ENCODE data around the gene SPACA6. TPM values are rescaled to one million over a fixed set of nuclear protein-coding genes. Genes with fewer than 3 reads are reported as not detected.
A peak's percentile ranks its signal among the peaks of the same experiment; 100 is the strongest.

SPACA6 gene
- total and polyA plus RNA-seq, 9 of the 15 experiments (the other 6 are each of a cell fraction or from before 2014, with no cell fraction given) = 1.3 to 17.3 (median 6.2) TPM

DNA sequence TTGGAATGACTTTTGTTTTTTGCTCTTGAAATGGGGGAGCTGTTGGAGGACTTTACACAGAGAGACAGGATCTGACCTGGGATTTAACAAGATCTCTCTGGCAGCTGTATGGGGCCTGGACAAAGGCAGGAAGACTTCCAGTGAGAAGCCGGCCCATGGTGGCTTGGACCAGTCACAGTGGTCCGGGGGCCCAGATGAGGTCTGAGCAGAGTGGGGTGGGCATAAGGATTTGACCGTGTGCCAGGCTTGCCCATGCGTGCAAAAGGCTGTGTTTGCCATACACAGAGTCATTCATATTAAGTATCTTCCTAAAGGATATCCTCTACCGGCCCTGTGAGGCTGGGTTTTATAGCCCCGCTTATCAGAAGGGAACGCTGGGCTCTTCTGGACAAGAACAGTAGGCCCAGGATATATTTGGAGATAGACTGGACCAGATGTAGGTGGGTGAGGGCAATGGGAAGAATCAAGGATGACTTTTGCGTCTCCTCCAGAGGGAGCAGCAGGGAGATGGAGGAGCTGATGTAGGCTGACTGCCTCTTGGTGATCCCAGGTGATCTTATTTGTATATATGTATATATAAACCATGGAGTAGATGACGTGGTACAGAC is 4.1 kb downstream of the SPACA6 start (continued):
- TF ChIP-seq, protein P1, sequence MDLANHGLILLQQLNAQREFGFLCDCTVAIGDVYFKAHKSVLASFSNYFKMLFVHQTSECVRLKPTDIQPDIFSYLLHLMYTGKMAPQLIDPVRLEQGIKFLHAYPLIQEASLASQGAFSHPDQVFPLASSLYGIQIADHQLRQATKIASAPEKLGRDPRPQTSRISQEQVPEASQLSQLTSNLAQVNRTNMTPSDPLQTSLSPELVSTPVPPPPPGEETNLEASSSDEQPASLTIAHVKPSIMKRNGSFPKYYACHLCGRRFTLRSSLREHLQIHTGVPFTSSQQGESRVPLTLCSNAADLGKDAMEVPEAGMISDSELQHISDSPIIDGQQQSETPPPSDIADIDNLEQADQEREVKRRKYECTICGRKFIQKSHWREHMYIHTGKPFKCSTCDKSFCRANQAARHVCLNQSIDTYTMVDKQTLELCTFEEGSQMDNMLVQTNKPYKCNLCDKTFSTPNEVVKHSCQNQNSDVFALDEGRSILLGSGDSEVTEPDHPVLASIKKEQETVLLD (IDR thresholded peaks at IDR 0.05) = no peak
- TF ChIP-seq ARHGAP35 (IDR thresholded peaks at IDR 0.05; ENCODE audit: partially characterized antibody) = no peak
- no peak for TF ChIP-seq KHSRP (IDR thresholded peaks at IDR 0.05)
- TF ChIP-seq TEAD4 (IDR thresholded peaks at IDR 0.05; ENCODE audit: low read length) = no peak
- no peak for TF ChIP-seq TEAD4 (CRISPR knock-in tag; IDR thresholded peaks at IDR 0.05; ENCODE audit: borderline replicate concordance)
- TF ChIP-seq HLTF (IDR thresholded peaks at IDR 0.05) = no peak
- TF ChIP-seq CBX3 (IDR thresholded peaks at IDR 0.05; ENCODE audit: borderline replicate concordance in 1 of 2, low read length in 2 of 2) = no peak

DNA sequence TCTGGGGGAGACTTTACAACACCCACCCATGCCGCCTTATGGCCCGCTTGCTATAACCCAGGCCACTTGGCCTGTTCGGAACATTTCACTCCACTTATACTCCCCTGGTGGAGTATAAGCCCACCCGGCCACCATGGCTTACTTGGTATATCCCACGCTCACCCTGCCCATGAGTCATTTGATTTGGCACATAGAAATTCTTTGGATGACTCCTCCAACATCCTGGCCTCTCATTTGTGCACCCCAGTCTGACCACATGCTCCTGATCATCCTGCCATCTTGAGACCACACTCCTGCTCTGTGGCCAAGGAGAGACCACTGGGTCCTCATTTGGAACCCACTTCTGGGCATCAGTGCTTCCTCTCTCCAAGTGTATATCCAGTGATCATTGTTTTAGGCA is 5.2 kb downstream of the SPACA6 start:
- Histone ChIP-seq H3K9me3 (replicated peaks; ENCODE audit: control insufficient read depth, insufficient read depth, low read depth, low read length) (no peaks in the 10 kb centered on the region), H3K27ac (ENCODE audit: extremely low read depth, low read depth, low read length) (no peak overlapping the region), H3K4me3 (no peak overlapping the region), H3K4me1 (replicated peaks in 1 of 2; ENCODE audit: control insufficient read depth in 2 of 2, insufficient read depth in 2 of 2, low read length in 2 of 2) (peaks cover 26 to 34% of the 10 kb centered on the region in 2 experiments), H3K9me1 (ENCODE audit: control insufficient read depth, insufficient read depth, low read length) (no peaks in the 10 kb centered on the region), H3K27me3 (ENCODE audit: control insufficient read depth in 2 of 2, insufficient read depth in 2 of 2, low read length in 2 of 2) (no peaks in the 10 kb centered on the region), H3K79me2 (ENCODE audit: control insufficient read depth, insufficient read depth, low read length) (peaks cover 12% of the 10 kb centered on the region), H3K36me3 (ENCODE audit: control insufficient read depth, insufficient read depth, low read length) (peaks cover 63% of the 10 kb centered on the region), H3K9ac (ENCODE audit: insufficient read depth in 1 of 2, low read depth in 2 of 2, low read length in 2 of 2) (no peak overlapping the region), H2AFZ (ENCODE audit: low read depth, low read length) (no peak overlapping the region), H3K4me2 (ENCODE audit: insufficient read depth, low read length) (no peak overlapping the region), H4K20me1 (replicated peaks; ENCODE audit: control insufficient read depth, insufficient read depth, low read length) (no peaks in the 10 kb centered on the region)
- no peak for TF ChIP-seq RBM22 (IDR thresholded peaks at IDR 0.05; ENCODE audit: low read depth, low read length, poor library complexity, severe bottlenecking)
- TF ChIP-seq, protein P2, sequence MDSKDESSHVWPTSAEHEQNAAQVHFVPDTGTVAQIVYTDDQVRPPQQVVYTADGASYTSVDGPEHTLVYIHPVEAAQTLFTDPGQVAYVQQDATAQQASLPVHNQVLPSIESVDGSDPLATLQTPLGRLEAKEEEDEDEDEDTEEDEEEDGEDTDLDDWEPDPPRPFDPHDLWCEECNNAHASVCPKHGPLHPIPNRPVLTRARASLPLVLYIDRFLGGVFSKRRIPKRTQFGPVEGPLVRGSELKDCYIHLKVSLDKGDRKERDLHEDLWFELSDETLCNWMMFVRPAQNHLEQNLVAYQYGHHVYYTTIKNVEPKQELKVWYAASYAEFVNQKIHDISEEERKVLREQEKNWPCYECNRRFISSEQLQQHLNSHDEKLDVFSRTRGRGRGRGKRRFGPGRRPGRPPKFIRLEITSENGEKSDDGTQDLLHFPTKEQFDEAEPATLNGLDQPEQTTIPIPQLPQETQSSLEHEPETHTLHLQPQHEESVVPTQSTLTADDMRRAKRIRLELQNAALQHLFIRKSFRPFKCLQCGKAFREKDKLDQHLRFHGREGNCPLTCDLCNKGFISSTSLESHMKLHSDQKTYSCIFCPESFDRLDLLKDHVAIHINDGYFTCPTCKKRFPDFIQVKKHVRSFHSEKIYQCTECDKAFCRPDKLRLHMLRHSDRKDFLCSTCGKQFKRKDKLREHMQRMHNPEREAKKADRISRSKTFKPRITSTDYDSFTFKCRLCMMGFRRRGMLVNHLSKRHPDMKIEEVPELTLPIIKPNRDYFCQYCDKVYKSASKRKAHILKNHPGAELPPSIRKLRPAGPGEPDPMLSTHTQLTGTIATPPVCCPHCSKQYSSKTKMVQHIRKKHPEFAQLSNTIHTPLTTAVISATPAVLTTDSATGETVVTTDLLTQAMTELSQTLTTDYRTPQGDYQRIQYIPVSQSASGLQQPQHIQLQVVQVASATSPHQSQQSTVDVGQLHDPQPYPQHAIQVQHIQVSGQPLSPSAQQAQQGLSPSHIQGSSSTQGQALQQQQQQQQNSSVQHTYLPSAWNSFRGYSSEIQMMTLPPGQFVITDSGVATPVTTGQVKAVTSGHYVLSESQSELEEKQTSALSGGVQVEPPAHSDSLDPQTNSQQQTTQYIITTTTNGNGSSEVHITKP (IDR thresholded peaks at IDR 0.05; ENCODE audit: partially characterized antibody) = peak; percentile 9
- FAIRE-seq (no peak), DNase-seq (ENCODE audit: extremely low read depth in 1 of 4, low spot score in 3 of 4) (no peak), ATAC-seq (no peak)
- CTCF ChIA-PET (ENCODE audit: low intra/inter-chr PET ratio) = no interaction called here
- WGBS (ENCODE audit: insufficient coverage, low coverage, missing lambda C conversion rate) = 99% methylated on average over 5 of the region's 5 CpGs
- BruUV-seq (replicated peaks) = no TSS peak
- in situ Hi-C loops (cut with MboI) = no loop called here
- intact Hi-C loops (cut with micrococcal nuclease) = no loop called here
- POLR2A ChIA-PET = interaction anchor here (1.2 to 2.0 kb wide), 2 partner anchors 10 to 14 kb away, joined by 3 to 8 read pairs; no protein-coding TSS in a partner anchor
